HEK293 (cell line): ENCODE data around the gene IBA57.

Experiments used
- CTCF ChIA-PET: fragments of 350-600 bp; formaldehyde crosslinking; extraction: SDS; loops from one replicate; lab custom pipeline; 2021; ENCODE audit warnings: antibody characterized with exemption; lab: Yijun Ruan, JAX
- POLR2A ChIA-PET: fragments of 300-600 bp; formaldehyde crosslinking; extraction: SDS; loops from one replicate; lab custom pipeline; 2020; ENCODE audit warnings: antibody characterized with exemption, inconsistent platforms; lab: Yijun Ruan, JAX
- H3K27ac ChIP-seq: fragments of 200-500 bp; sonication (Bioruptor generic); 2 replicates; pipeline ENCODE4 v1.5.1; 2014; ENCODE audit warnings: low read depth, low read length, control low read depth, inconsistent platforms; ENCODE audit errors: extremely low read depth
- H3K36me3 ChIP-seq, 2 experiments: fragments of 200-500 bp in 1 of 2; sonication (Bioruptor generic) in 1 of 2; 1 replicate in 1 of 2; 2 replicates in 1 of 2; pipeline ENCODE4 v1.5.1; 2014 to 2017; ENCODE audit warnings: inconsistent platforms in 2 of 2, low read length in 2 of 2; ENCODE audit not compliant: control insufficient read depth in 2 of 2, insufficient read depth in 1 of 2
- H3K4me1 ChIP-seq: fragments of 200-500 bp; sonication (Bioruptor generic); 2 replicates; pipeline ENCODE4 v1.5.1; 2014; ENCODE audit warnings: mild to moderate bottlenecking, low read length, inconsistent platforms; ENCODE audit not compliant: control insufficient read depth, insufficient read depth
- H3K4me3 ChIP-seq: 2 replicates; pipeline ENCODE4 v1.5.1; 2011; ENCODE audit warnings: low read depth, mild to moderate bottlenecking, control low read depth, low read length, moderate library complexity
- H3K9me3 ChIP-seq: fragments of 200-500 bp; sonication (Bioruptor generic); 2 replicates; pipeline ENCODE4 v1.5.1; 2014; ENCODE audit warnings: low read depth, low read length, inconsistent platforms; ENCODE audit not compliant: control insufficient read depth, insufficient read depth
- KLF8 ChIP-seq: fragments of 450-650 bp; formaldehyde crosslinking; IDR thresholded peaks from 2 replicates; pipeline ENCODE4 v1.5.1; 2016; ENCODE audit warnings: missing biosample characterization, missing genetic modification characterization
- PRDM2 ChIP-seq: fragments of 450-650 bp; formaldehyde crosslinking; IDR thresholded peaks from 2 replicates; pipeline ENCODE4 v1.5.1; 2016; ENCODE audit warnings: missing biosample characterization, missing genetic modification characterization, borderline replicate concordance
- PRDM4 ChIP-seq: fragments of 450-650 bp; formaldehyde crosslinking; IDR thresholded peaks from 2 replicates; pipeline ENCODE4 v1.5.1; 2017; ENCODE audit warnings: missing biosample characterization, missing genetic modification characterization
- SALL2 ChIP-seq: fragments of 450-650 bp; formaldehyde crosslinking; IDR thresholded peaks from 2 replicates; pipeline ENCODE4 v1.5.0; 2017; ENCODE audit warnings: missing biosample characterization, mild to moderate bottlenecking, missing genetic modification characterization, borderline replicate concordance
- ZBTB10 ChIP-seq: fragments of 450-650 bp; formaldehyde crosslinking; IDR thresholded peaks from 2 replicates; pipeline ENCODE4 v1.5.1; 2016; ENCODE audit warnings: missing biosample characterization, missing genetic modification characterization
- ZNF214 ChIP-seq: fragments of 450-650 bp; formaldehyde crosslinking; IDR thresholded peaks from 2 replicates; pipeline ENCODE4 v1.5.1; 2017; ENCODE audit warnings: missing biosample characterization, mild to moderate bottlenecking, missing genetic modification characterization, borderline replicate concordance
- ZNF23 ChIP-seq: fragments of 450-650 bp; formaldehyde crosslinking; IDR thresholded peaks from 2 replicates; pipeline ENCODE4 v1.5.1; 2016; ENCODE audit warnings: missing biosample characterization, missing genetic modification characterization, borderline replicate concordance
- ZNF239 ChIP-seq: fragments of 450-650 bp; formaldehyde crosslinking; IDR thresholded peaks from 2 replicates; pipeline ENCODE4 v1.5.1; 2016; ENCODE audit warnings: missing biosample characterization, missing genetic modification characterization
- ZNF510 ChIP-seq: fragments of 450-650 bp; formaldehyde crosslinking; IDR thresholded peaks from 2 replicates; pipeline ENCODE4 v1.5.1; 2018; ENCODE audit warnings: mild to moderate bottlenecking, missing genetic modification characterization, missing biosample characterization; ENCODE audit not compliant: insufficient replicate concordance
- ZNF514 ChIP-seq: fragments of 450-650 bp; formaldehyde crosslinking; IDR thresholded peaks from 2 replicates; pipeline ENCODE4 v1.5.1; 2016; ENCODE audit warnings: missing biosample characterization, missing genetic modification characterization
- ZNF529 ChIP-seq: fragments of 450-650 bp; formaldehyde crosslinking; IDR thresholded peaks from 2 replicates; pipeline ENCODE4 v1.5.1; 2017; ENCODE audit warnings: missing genetic modification characterization, missing biosample characterization; ENCODE audit not compliant: insufficient replicate concordance
- ZNF585B ChIP-seq: fragments of 450-650 bp; formaldehyde crosslinking; IDR thresholded peaks from 2 replicates; pipeline ENCODE4 v1.5.1; 2016; ENCODE audit warnings: missing biosample characterization, missing genetic modification characterization
- ZNF791 ChIP-seq: fragments of 450-650 bp; formaldehyde crosslinking; IDR thresholded peaks from 2 replicates; pipeline ENCODE4 v1.5.1; 2016; ENCODE audit warnings: missing biosample characterization, missing genetic modification characterization

The IBA57 gene

GRCh38 chr1:228180271-228180958, 14.8 kb downstream of the IBA57 start (continued):
- TF ChIP-seq PRDM2 (tag by site-specific recombination) (no peak), ZNF791 (tag by site-specific recombination) (no peak)

GRCh38 chr1:228180959-228181644, 15.5 kb downstream of the IBA57 start:
- CTCF ChIA-PET: interaction anchor here (0.8 to 2.0 kb wide), 4 partner anchors 8 to 51 kb away, joined by 3 to 9 read pairs (median 5); partner anchors contain the start of gene IBA57
- H3K9me3 ChIP-seq: no peaks in the 10 kb centered on the region
- no peaks in the 10 kb centered on the region for H3K4me1 ChIP-seq
- no peak overlapping the region for H3K27ac ChIP-seq
- no peaks in the 10 kb centered on the region for H3K36me3 ChIP-seq
- H3K4me3 ChIP-seq: no peak overlapping the region
- no peak for TF ChIP-seq ZNF23 (tag by site-specific recombination)
- no peak for TF ChIP-seq KLF8 (tag by site-specific recombination)
- no peak for TF ChIP-seq PRDM4 (tag by site-specific recombination)
- TF ChIP-seq ZNF239 (tag by site-specific recombination): no peak
- no peak for TF ChIP-seq ZNF510 (tag by site-specific recombination)
- no peak for TF ChIP-seq ZNF585B (tag by site-specific recombination)
- no peak for TF ChIP-seq SALL2 (tag by site-specific recombination)
- TF ChIP-seq ZNF514: no peak
- TF ChIP-seq ZNF529: no peak
- TF ChIP-seq ZBTB10 (tag by site-specific recombination): no peak
- TF ChIP-seq ZNF214 (tag by site-specific recombination): no peak
- POLR2A ChIA-PET: no interaction called here
